Measurements from ENCODE around the gene SEC31B. TPM values are rescaled to one million over a fixed set of nuclear protein-coding genes. Genes with fewer than 3 reads are reported as not detected.

The SEC31B gene
- total and polyA plus RNA-seq, 2 donors (not counting 3 experiments of a cell fraction or from before 2014, with no cell fraction given) = 11.1 to 14.4 TPM

GRCh38 chr10:100554902-100555301 is 35.2 kb upstream of the SEC31B start:
- intact Hi-C loops (cut with micrococcal nuclease) (no loop called here), dilution Hi-C loops (cut with MboI; ENCODE audit: extremely low pct_ligation_motif_present, low sequenced_read_pairs) (no loop called here)
- no peaks in the 10 kb centered on the region for H4K20me1 ChIP-seq (replicated peaks; ENCODE audit: control insufficient read depth, extremely low read depth, insufficient read depth, low read length)
- no peak overlapping the region for H3K27ac ChIP-seq (ENCODE audit: insufficient read depth, low read depth, low read length)
- TF ChIP-seq JUN (IDR thresholded peaks at IDR 0.05; ENCODE audit: borderline replicate concordance, insufficient read depth, insufficient read length, low read depth) = no peak
- TF ChIP-seq POLR2A (IDR thresholded peaks at IDR 0.05; ENCODE audit: low read depth, low read length) = no peak
- no peak for TF ChIP-seq FOS (IDR thresholded peaks at IDR 0.05; ENCODE audit: borderline replicate concordance, insufficient read depth, low read length)
- no peak for TF ChIP-seq EZH2 (IDR thresholded peaks at IDR 0.05; ENCODE audit: borderline replicate concordance, low read depth, low read length, severe bottlenecking)
- TF ChIP-seq CTCF (IDR thresholded peaks at IDR 0.05; ENCODE audit: extremely low read depth in 1 of 2, insufficient read depth in 1 of 2, low read depth in 1 of 2, low read length in 2 of 2) = no peak
- H3K9me3 ChIP-seq (replicated peaks; ENCODE audit: control insufficient read depth, insufficient read depth, low read length) = no peaks in the 10 kb centered on the region
- BruUV-seq (replicated peaks) = no TSS peak
- FAIRE-seq (no peak), DNase-seq (ENCODE audit: low read depth, low spot score) (no peak)
- POLR2A ChIA-PET = no interaction called here
- no peak overlapping the region for H3K4me3 ChIP-seq (replicated peaks in 1 of 3; ENCODE audit: insufficient read depth in 1 of 3, low read depth in 1 of 3, low read length in 3 of 3)
- H3K4me1 ChIP-seq (ENCODE audit: control insufficient read depth, extremely low read depth, insufficient read depth, low read length) = no peaks in the 10 kb centered on the region
- no peak overlapping the region for H3K4me2 ChIP-seq (ENCODE audit: insufficient read depth, low read length)
- no peak overlapping the region for H3K9ac ChIP-seq (replicated peaks; ENCODE audit: extremely low read depth, insufficient read depth, low read length)
- H2AFZ ChIP-seq (ENCODE audit: low read depth, low read length) = no peak overlapping the region
- H3K27me3 ChIP-seq (ENCODE audit: control insufficient read depth in 2 of 2, insufficient read depth in 2 of 2, low read length in 2 of 2) = no peaks in the 10 kb centered on the region
- H3K79me2 ChIP-seq (ENCODE audit: control insufficient read depth, insufficient read depth, low read length) = no peaks in the 10 kb centered on the region
- CTCF ChIA-PET = interaction anchor here (1.3 to 1.7 kb wide), 4 partner anchors 8 to 323 kb away, joined by 3 to 6 read pairs (median 4); partner anchors contain the start of gene HIF1AN
- no peaks in the 10 kb centered on the region for H3K9me1 ChIP-seq (replicated peaks; ENCODE audit: control insufficient read depth, extremely low read depth, insufficient read depth, low read length)
- H3K36me3 ChIP-seq (ENCODE audit: control insufficient read depth in 2 of 2, extremely low read depth in 1 of 2, insufficient read depth in 2 of 2, low read length in 2 of 2) = peaks cover 0 to 5% of the 10 kb centered on the region in 2 experiments

GRCh38 chr10:100553929-100554328 is 34.3 kb upstream of the SEC31B start:
- no TSS peak for BruUV-seq (replicated peaks)
- dilution Hi-C loops (cut with MboI; ENCODE audit: extremely low pct_ligation_motif_present, low sequenced_read_pairs) (no loop called here), intact Hi-C loops (cut with micrococcal nuclease) (no loop called here)
- no peak overlapping the region for H3K9ac ChIP-seq (replicated peaks; ENCODE audit: extremely low read depth, insufficient read depth, low read length)
- ChIA-PET POLR2A (no interaction called here), CTCF (interaction anchor here (1.3 to 1.7 kb wide), 3 partner anchors 9 to 324 kb away, joined by 4 to 6 read pairs (median 4); partner anchors contain the start of gene HIF1AN)
- no peaks in the 10 kb centered on the region for H3K27me3 ChIP-seq (ENCODE audit: control insufficient read depth in 2 of 2, insufficient read depth in 2 of 2, low read length in 2 of 2)
- peaks cover 0 to 9% of the 10 kb centered on the region in 2 experiments for H3K36me3 ChIP-seq (ENCODE audit: control insufficient read depth in 2 of 2, extremely low read depth in 1 of 2, insufficient read depth in 2 of 2, low read length in 2 of 2)
- H3K9me1 ChIP-seq (replicated peaks; ENCODE audit: control insufficient read depth, extremely low read depth, insufficient read depth, low read length) = no peaks in the 10 kb centered on the region
- H3K4me2 ChIP-seq (ENCODE audit: insufficient read depth, low read length) = no peak overlapping the region
- H3K4me3 ChIP-seq (replicated peaks in 1 of 3; ENCODE audit: insufficient read depth in 1 of 3, low read depth in 1 of 3, low read length in 3 of 3) = no peak overlapping the region
- no peaks in the 10 kb centered on the region for H4K20me1 ChIP-seq (replicated peaks; ENCODE audit: control insufficient read depth, extremely low read depth, insufficient read depth, low read length)
- TF ChIP-seq POLR2AphosphoS5 (IDR thresholded peaks at IDR 0.05; ENCODE audit: insufficient read depth, low read depth, low read length) (no peak), GATA2 (IDR thresholded peaks at IDR 0.05; ENCODE audit: insufficient read depth, insufficient read length, low read depth, low read length) (no peak), FOS (IDR thresholded peaks at IDR 0.05; ENCODE audit: borderline replicate concordance, insufficient read depth, low read length) (no peak), MAX (IDR thresholded peaks at IDR 0.05; ENCODE audit: insufficient read depth, insufficient read length) (no peak), EZH2 (IDR thresholded peaks at IDR 0.05; ENCODE audit: borderline replicate concordance, low read depth, low read length, severe bottlenecking) (no peak), CTCF (IDR thresholded peaks at IDR 0.05; ENCODE audit: extremely low read depth in 1 of 2, insufficient read depth in 1 of 2, low read depth in 1 of 2, low read length in 2 of 2) (no peak), MYC (IDR thresholded peaks at IDR 0.05; ENCODE audit: low read depth, low read length) (no peak), JUN (IDR thresholded peaks at IDR 0.05; ENCODE audit: borderline replicate concordance, insufficient read depth, insufficient read length, low read depth) (no peak), POLR2A (IDR thresholded peaks at IDR 0.05; ENCODE audit: low read depth, low read length) (no peak)
- no peaks in the 10 kb centered on the region for H3K9me3 ChIP-seq (replicated peaks; ENCODE audit: control insufficient read depth, insufficient read depth, low read length)
- no peaks in the 10 kb centered on the region for H3K4me1 ChIP-seq (ENCODE audit: control insufficient read depth, extremely low read depth, insufficient read depth, low read length)
- DNase-seq (ENCODE audit: low read depth, low spot score) = no peak
- H2AFZ ChIP-seq (ENCODE audit: low read depth, low read length) = no peak overlapping the region
- H3K79me2 ChIP-seq (ENCODE audit: control insufficient read depth, insufficient read depth, low read length) = no peaks in the 10 kb centered on the region
- no peak overlapping the region for H3K27ac ChIP-seq (ENCODE audit: insufficient read depth, low read depth, low read length)
- no peak for FAIRE-seq

Measured in endothelial cell of umbilical vein (primary cell).